Loucy (cell line): ENCODE results near the gene GORASP2.

Experiments
- H2AFZ ChIP-seq: fragments of 200-600 bp; sonication (generic); 2 replicates; pipeline ENCODE4 v1.6.0; 2016; ENCODE audit warnings: antibody characterized with exemption, mild to moderate bottlenecking, low read length, moderate library complexity
- H3F3A ChIP-seq: fragments of 200-600 bp; 2 replicates; pipeline ENCODE4 v1.6.0; 2016; ENCODE audit warnings: antibody characterized with exemption, low read depth, mild to moderate bottlenecking
- H3K27me3 ChIP-seq: fragments of 200-600 bp; sonication (generic); 2 replicates; pipeline ENCODE4 v1.6.1; 2014; ENCODE audit warnings: low read length, mild to moderate bottlenecking; ENCODE audit not compliant: insufficient read depth, poor library complexity, severe bottlenecking
- H3K36me3 ChIP-seq: fragments of 200-600 bp; sonication (generic); 2 replicates; pipeline ENCODE4 v1.6.1; 2016; ENCODE audit warnings: low read length; ENCODE audit not compliant: insufficient read depth
- H3K4me1 ChIP-seq: fragments of 200-600 bp; sonication (generic); 2 replicates; pipeline ENCODE4 v1.5.1; 2014; ENCODE audit warnings: low read length, mild to moderate bottlenecking; ENCODE audit not compliant: insufficient read depth, poor library complexity, severe bottlenecking
- H3K4me2 ChIP-seq: fragments of 200-600 bp; sonication (generic); 2 replicates; pipeline ENCODE4 v1.6.0; 2014; ENCODE audit warnings: antibody characterized with exemption, low read length, low read depth, mild to moderate bottlenecking; ENCODE audit not compliant: poor library complexity, severe bottlenecking
- H3K4me3 ChIP-seq: fragments of 200-600 bp; sonication (generic); 2 replicates; pipeline ENCODE4 v1.5.1; 2014; ENCODE audit warnings: low read length, mild to moderate bottlenecking, mixed read lengths; ENCODE audit not compliant: poor library complexity, severe bottlenecking
- H3K79me2 ChIP-seq: fragments of 200-600 bp; sonication (generic); 2 replicates; pipeline ENCODE4 v1.6.1; 2014; ENCODE audit warnings: low read length; ENCODE audit not compliant: insufficient read depth
- H3K9ac ChIP-seq: fragments of 200-600 bp; sonication (generic); 2 replicates; pipeline ENCODE4 v1.6.0; 2014; ENCODE audit warnings: mild to moderate bottlenecking, low read depth, low read length, moderate library complexity; ENCODE audit not compliant: poor library complexity, severe bottlenecking
- H3K9me2 ChIP-seq: fragments of 200-600 bp; sonication (generic); replicated peaks from 2 replicates; pipeline ENCODE4 v1.6.1; 2016; ENCODE audit warnings: low read depth, low read length, mixed read lengths
- H3K9me3 ChIP-seq: fragments of 200-600 bp; sonication (generic); 2 replicates; pipeline ENCODE4 v1.6.1; 2014; ENCODE audit warnings: mild to moderate bottlenecking, antibody characterized with exemption, low read length, low read depth; ENCODE audit not compliant: insufficient read depth
- H4K20me1 ChIP-seq: fragments of 200-600 bp; sonication (generic); 2 replicates; pipeline ENCODE4 v1.6.0; 2014; ENCODE audit warnings: antibody characterized with exemption, low read length, mild to moderate bottlenecking; ENCODE audit not compliant: insufficient read depth, poor library complexity, severe bottlenecking
- EZH2phosphoT487 ChIP-seq: fragments of 200-600 bp; IDR thresholded peaks from 2 replicates; pipeline ENCODE4 v1.6.1; 2018; ENCODE audit warnings: antibody characterized with exemption, mild to moderate bottlenecking, moderate library complexity, borderline replicate concordance
- TF ChIP-seq, protein P1 (sequence below): fragments of 200-600 bp; sonication (generic); conservative IDR thresholded peaks from 2 replicates; pipeline ENCODE4 v1.5.1; 2014; ENCODE audit warnings: mild to moderate bottlenecking, antibody characterized with exemption, low read length

Gene GORASP2

GRCh38 chr2:170973492-170974303 is 44.6 kb downstream of the GORASP2 start:
- H3K79me2 ChIP-seq: no peaks in the 10 kb centered on the region
- TF ChIP-seq, protein P1, sequence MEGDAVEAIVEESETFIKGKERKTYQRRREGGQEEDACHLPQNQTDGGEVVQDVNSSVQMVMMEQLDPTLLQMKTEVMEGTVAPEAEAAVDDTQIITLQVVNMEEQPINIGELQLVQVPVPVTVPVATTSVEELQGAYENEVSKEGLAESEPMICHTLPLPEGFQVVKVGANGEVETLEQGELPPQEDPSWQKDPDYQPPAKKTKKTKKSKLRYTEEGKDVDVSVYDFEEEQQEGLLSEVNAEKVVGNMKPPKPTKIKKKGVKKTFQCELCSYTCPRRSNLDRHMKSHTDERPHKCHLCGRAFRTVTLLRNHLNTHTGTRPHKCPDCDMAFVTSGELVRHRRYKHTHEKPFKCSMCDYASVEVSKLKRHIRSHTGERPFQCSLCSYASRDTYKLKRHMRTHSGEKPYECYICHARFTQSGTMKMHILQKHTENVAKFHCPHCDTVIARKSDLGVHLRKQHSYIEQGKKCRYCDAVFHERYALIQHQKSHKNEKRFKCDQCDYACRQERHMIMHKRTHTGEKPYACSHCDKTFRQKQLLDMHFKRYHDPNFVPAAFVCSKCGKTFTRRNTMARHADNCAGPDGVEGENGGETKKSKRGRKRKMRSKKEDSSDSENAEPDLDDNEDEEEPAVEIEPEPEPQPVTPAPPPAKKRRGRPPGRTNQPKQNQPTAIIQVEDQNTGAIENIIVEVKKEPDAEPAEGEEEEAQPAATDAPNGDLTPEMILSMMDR: peak; percentile 87
- TF ChIP-seq EZH2phosphoT487: no peak
- H3K4me1 ChIP-seq: peaks cover 14% of the 10 kb centered on the region
- H3K27me3 ChIP-seq: no peaks in the 10 kb centered on the region
- H3K4me3 ChIP-seq: peak overlapping the region; percentile 72
- H3K9ac ChIP-seq: peak overlapping the region; percentile 68
- H3K9me2 ChIP-seq: no peaks in the 10 kb centered on the region
- H2AFZ ChIP-seq: peak overlapping the region; percentile 96
- 0 out of 2 replicates have a peak, but pooled peaks cover 7% of the 10 kb centered on the region for H3F3A ChIP-seq
- H3K4me2 ChIP-seq: peak overlapping the region; percentile 82
- no peaks in the 10 kb centered on the region for H4K20me1 ChIP-seq
- H3K36me3 ChIP-seq: no peaks in the 10 kb centered on the region
- no peaks in the 10 kb centered on the region for H3K9me3 ChIP-seq

- Histone ChIP-seq H3K4me3 (no peak overlapping the region), H3K27me3 (no peaks in the 10 kb centered on the region), H3K4me1 (peaks cover 14% of the 10 kb centered on the region), H3K4me2 (peak overlapping the region; percentile 82), H3F3A (0 out of 2 replicates have a peak, but pooled peaks cover 7% of the 10 kb centered on the region), H3K9ac (no peak overlapping the region), H4K20me1 (no peaks in the 10 kb centered on the region), H3K9me3 (no peaks in the 10 kb centered on the region), H3K9me2 (no peaks in the 10 kb centered on the region), H3K36me3 (no peaks in the 10 kb centered on the region), H2AFZ (peak overlapping the region; percentile 95), H3K79me2 (no peaks in the 10 kb centered on the region)
- TF ChIP-seq, protein P1: no peak
- TF ChIP-seq EZH2phosphoT487: no peak
Observed at GRCh38 chr2:170974304-170974993, 45.4 kb downstream of the GORASP2 start.

- H4K20me1 ChIP-seq: no peaks in the 10 kb centered on the region
- H3K36me3 ChIP-seq: no peaks in the 10 kb centered on the region
- 0 out of 2 replicates have a peak, but pooled peaks cover 4% of the 10 kb centered on the region for H3F3A ChIP-seq
- H3K4me3 ChIP-seq: no peak overlapping the region
- H2AFZ ChIP-seq: no peak overlapping the region
- no peaks in the 10 kb centered on the region for H3K27me3 ChIP-seq
- peaks cover 8% of the 10 kb centered on the region for H3K4me1 ChIP-seq
- H3K9ac ChIP-seq: no peak overlapping the region
- H3K9me2 ChIP-seq: no peaks in the 10 kb centered on the region
- H3K4me2 ChIP-seq: no peak overlapping the region
- TF ChIP-seq, protein P1: no peak
- TF ChIP-seq EZH2phosphoT487: no peak
- no peaks in the 10 kb centered on the region for H3K79me2 ChIP-seq
- H3K9me3 ChIP-seq: no peaks in the 10 kb centered on the region
Observed at GRCh38 chr2:170975127-170975942, 46.3 kb downstream of the GORASP2 start.
